Umbilical cord (tissue), 2 donors: ENCODE results near the gene GPR27. TPM values are rescaled to one million over a fixed set of nuclear protein-coding genes. Genes with fewer than 3 reads are reported as not detected.

Experiments used
- DNase-seq: peaks from one replicate; pipeline ENCODE4 v3.0.0-alpha.2; 2015; ENCODE audit warnings: low spot score
- total RNA-seq: library from RNA; depleted of rRNA; stranded (reverse); fragments of >200 nt; gene quantifications from one replicate; pipeline ENCODE4 v1.2.3, GENCODE V29; 2014; ENCODE audit warnings: low replicate concordance; ENCODE audit not compliant: insufficient read depth

GPR27 gene
- total RNA-seq = 1.2 TPM

GRCh38 chr3:71753701-71754609 lies at the start of gene GPR27:
GPR27 (plus strand) TSS chr3:71753855; CDS start chr3:71754050, 195 bp downstream.
- peak; percentile 37 for DNase-seq

- no peak for DNase-seq
These were observed 48.7 kb upstream of the GPR27 start for GRCh38 chr3:71704915-71705314.

- no peak for DNase-seq
These were observed 48.0 kb upstream of the GPR27 start for GRCh38 chr3:71705681-71706080.

- no peak for DNase-seq
These were observed 46.1 kb upstream of the GPR27 start for GRCh38 chr3:71707595-71707994.

- no peak for DNase-seq
These were observed 45.1 kb upstream of the GPR27 start for GRCh38 chr3:71708476-71709105.

GRCh38 chr3:71709908-71710511 lies 43.6 kb upstream of the GPR27 start:
- DNase-seq = no peak

GRCh38 chr3:71710906-71711494 lies 42.7 kb upstream of the GPR27 start:
- DNase-seq = peak; percentile 50

- no peak for DNase-seq
These were observed 40.6 kb upstream of the GPR27 start for GRCh38 chr3:71713041-71713440.

- no peak for DNase-seq
These were observed 39.1 kb upstream of the GPR27 start for GRCh38 chr3:71714595-71714994.

- DNase-seq = no peak
These were observed 35.6 kb upstream of the GPR27 start for GRCh38 chr3:71718072-71718471.

GRCh38 chr3:71721002-71721401 lies 32.7 kb upstream of the GPR27 start:
- DNase-seq = no peak

- no peak for DNase-seq
These were observed 32.0 kb upstream of the GPR27 start for GRCh38 chr3:71721651-71722157.

GRCh38 chr3:71722693-71723092 lies 31.0 kb upstream of the GPR27 start:
- DNase-seq = no peak

GRCh38 chr3:71723452-71724170 lies 30.0 kb upstream of the GPR27 start:
- DNase-seq = no peak

- no peak for DNase-seq
These were observed 29.5 kb upstream of the GPR27 start for GRCh38 chr3:71724171-71724453.

- DNase-seq = peak; percentile 14
These were observed 28.9 kb upstream of the GPR27 start for GRCh38 chr3:71724584-71725270.

- peak; percentile 22 for DNase-seq
These were observed 28.2 kb upstream of the GPR27 start, which contains the start of gene EIF4E3 for GRCh38 chr3:71725271-71725991. EIF4E3 (minus strand) TSS chr3:71725402; CDS start chr3:71725367, 35 bp downstream.

GRCh38 chr3:71726146-71726545 lies 27.5 kb upstream of the GPR27 start:
- no peak for DNase-seq

GRCh38 chr3:71728632-71729342 lies 24.9 kb upstream of the GPR27 start:
- no peak for DNase-seq
